Neural progenitor cell (in vitro differentiated cells): ENCODE results near the gene MORN1.

Source experiments
- CTCF ChIP-seq: fragments of 200-600 bp; sonication (generic); IDR thresholded peaks from 2 replicates; pipeline ENCODE4 v1.5.1; 2017; ENCODE audit warnings: antibody characterized with exemption, mild to moderate bottlenecking
- EZH2phosphoT487 ChIP-seq: fragments of 200-600 bp; sonication (generic); IDR thresholded peaks from 2 replicates; pipeline ENCODE4 v1.6.1; 2017; ENCODE audit warnings: antibody characterized with exemption

GRCh38 chr1:2283371-2283990 lies 107.9 kb downstream of the MORN1 start:
- TF ChIP-seq CTCF (no peak), EZH2phosphoT487 (no peak)
